Measurements from ENCODE around the gene RXRA.

DNA sequence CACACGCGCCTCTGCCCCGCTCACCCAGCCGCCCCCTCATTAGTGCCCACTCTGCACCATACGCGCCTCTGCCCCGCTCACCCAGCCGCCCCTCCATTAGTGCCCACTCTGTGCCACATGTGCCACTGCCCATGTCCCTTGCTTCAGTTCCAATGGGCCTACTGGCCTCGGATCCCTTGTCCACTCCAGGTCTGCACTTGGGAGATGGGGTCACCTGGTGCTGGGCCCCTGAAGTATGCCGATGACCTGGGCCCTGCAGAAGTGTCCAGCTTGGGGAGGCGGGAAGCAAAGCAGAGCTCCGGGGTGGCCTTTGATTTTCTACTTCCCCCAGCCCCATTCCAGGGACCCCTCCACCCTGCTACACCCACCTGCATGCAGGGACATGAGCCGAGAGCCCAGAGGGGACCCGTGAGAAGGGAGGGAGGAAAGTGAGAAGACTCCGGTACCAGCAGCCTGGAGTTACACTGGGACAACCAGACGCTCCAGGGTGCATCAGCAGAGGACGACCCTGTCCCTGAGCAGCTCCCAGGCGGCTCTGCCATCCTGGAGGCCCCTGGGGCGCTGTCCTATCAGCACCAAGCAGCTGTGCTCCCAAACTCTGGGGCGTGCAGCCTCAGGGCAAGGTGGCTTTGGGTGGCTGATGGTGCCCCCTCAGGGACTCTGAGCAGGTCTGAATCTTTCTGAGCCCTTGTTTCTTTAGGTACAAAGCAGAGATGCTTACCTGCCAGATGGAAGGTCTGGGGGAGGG is 140.8 kb downstream of the RXRA start:
- TF ChIP-seq, protein P1, sequence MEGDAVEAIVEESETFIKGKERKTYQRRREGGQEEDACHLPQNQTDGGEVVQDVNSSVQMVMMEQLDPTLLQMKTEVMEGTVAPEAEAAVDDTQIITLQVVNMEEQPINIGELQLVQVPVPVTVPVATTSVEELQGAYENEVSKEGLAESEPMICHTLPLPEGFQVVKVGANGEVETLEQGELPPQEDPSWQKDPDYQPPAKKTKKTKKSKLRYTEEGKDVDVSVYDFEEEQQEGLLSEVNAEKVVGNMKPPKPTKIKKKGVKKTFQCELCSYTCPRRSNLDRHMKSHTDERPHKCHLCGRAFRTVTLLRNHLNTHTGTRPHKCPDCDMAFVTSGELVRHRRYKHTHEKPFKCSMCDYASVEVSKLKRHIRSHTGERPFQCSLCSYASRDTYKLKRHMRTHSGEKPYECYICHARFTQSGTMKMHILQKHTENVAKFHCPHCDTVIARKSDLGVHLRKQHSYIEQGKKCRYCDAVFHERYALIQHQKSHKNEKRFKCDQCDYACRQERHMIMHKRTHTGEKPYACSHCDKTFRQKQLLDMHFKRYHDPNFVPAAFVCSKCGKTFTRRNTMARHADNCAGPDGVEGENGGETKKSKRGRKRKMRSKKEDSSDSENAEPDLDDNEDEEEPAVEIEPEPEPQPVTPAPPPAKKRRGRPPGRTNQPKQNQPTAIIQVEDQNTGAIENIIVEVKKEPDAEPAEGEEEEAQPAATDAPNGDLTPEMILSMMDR (IDR thresholded peaks at IDR 0.05; ENCODE audit: low read depth, low read length, missing input control) = no peak
- TF ChIP-seq, protein P2, sequence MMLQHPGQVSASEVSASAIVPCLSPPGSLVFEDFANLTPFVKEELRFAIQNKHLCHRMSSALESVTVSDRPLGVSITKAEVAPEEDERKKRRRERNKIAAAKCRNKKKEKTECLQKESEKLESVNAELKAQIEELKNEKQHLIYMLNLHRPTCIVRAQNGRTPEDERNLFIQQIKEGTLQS (IDR thresholded peaks at IDR 0.05) = no peak
- TF ChIP-seq, protein P3, sequence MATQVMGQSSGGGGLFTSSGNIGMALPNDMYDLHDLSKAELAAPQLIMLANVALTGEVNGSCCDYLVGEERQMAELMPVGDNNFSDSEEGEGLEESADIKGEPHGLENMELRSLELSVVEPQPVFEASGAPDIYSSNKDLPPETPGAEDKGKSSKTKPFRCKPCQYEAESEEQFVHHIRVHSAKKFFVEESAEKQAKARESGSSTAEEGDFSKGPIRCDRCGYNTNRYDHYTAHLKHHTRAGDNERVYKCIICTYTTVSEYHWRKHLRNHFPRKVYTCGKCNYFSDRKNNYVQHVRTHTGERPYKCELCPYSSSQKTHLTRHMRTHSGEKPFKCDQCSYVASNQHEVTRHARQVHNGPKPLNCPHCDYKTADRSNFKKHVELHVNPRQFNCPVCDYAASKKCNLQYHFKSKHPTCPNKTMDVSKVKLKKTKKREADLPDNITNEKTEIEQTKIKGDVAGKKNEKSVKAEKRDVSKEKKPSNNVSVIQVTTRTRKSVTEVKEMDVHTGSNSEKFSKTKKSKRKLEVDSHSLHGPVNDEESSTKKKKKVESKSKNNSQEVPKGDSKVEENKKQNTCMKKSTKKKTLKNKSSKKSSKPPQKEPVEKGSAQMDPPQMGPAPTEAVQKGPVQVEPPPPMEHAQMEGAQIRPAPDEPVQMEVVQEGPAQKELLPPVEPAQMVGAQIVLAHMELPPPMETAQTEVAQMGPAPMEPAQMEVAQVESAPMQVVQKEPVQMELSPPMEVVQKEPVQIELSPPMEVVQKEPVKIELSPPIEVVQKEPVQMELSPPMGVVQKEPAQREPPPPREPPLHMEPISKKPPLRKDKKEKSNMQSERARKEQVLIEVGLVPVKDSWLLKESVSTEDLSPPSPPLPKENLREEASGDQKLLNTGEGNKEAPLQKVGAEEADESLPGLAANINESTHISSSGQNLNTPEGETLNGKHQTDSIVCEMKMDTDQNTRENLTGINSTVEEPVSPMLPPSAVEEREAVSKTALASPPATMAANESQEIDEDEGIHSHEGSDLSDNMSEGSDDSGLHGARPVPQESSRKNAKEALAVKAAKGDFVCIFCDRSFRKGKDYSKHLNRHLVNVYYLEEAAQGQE (IDR thresholded peaks at IDR 0.05) = no peak
- TF ChIP-seq, protein P4, sequence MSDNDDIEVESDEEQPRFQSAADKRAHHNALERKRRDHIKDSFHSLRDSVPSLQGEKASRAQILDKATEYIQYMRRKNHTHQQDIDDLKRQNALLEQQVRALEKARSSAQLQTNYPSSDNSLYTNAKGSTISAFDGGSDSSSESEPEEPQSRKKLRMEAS (IDR thresholded peaks at IDR 0.05) = no peak
- TF ChIP-seq, protein P5, sequence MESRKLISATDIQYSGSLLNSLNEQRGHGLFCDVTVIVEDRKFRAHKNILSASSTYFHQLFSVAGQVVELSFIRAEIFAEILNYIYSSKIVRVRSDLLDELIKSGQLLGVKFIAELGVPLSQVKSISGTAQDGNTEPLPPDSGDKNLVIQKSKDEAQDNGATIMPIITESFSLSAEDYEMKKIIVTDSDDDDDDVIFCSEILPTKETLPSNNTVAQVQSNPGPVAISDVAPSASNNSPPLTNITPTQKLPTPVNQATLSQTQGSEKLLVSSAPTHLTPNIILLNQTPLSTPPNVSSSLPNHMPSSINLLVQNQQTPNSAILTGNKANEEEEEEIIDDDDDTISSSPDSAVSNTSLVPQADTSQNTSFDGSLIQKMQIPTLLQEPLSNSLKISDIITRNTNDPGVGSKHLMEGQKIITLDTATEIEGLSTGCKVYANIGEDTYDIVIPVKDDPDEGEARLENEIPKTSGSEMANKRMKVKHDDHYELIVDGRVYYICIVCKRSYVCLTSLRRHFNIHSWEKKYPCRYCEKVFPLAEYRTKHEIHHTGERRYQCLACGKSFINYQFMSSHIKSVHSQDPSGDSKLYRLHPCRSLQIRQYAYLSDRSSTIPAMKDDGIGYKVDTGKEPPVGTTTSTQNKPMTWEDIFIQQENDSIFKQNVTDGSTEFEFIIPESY (IDR thresholded peaks at IDR 0.05) = no peak
- no peak for TF ChIP-seq HNF4A (conservative IDR thresholded peaks at IDR 0.05)
- TF ChIP-seq JUND (IDR thresholded peaks at IDR 0.05) = no peak
- no peak for TF ChIP-seq TAF1 (conservative IDR thresholded peaks at IDR 0.05)
- TF ChIP-seq EGR1 (IDR thresholded peaks at IDR 0.05; ENCODE audit: low read depth in 2 of 2) = no peak
- no peak for TF ChIP-seq GABPA (IDR thresholded peaks at IDR 0.05 in 1 of 2, conservative IDR thresholded peaks at IDR 0.05 in 1 of 2)
- no peak for TF ChIP-seq RAD21 (IDR thresholded peaks at IDR 0.05)
